ENCODE results near the gene ZMAT5. TPM values are rescaled to one million over a fixed set of nuclear protein-coding genes. Genes with fewer than 3 reads are reported as not detected.

ZMAT5 gene
- total and polyA plus RNA-seq, 10 of the 15 experiments (the other 5 are each of a cell fraction or from before 2014, with no cell fraction given): 2.3 to 43.0 (median 21.9) TPM

DNA sequence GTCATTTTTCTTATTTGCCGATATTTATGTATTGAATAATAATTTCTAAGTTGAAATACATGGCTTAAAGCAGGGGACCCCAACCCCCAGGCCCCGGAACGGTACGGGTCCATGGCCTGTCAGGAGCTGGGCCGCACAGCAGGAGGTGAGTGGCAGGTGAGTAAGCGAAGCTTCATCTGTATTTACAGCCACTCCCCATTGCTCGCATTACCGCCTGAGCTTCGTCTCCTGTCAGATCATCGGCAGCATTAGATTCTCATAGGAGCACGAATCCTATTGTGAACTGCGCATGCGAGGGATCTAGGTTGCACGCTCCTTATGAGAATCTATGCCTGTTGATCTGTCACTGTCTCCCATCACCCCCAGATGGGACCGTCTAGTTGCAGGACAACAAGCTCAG lies 4.5 kb downstream of the ZMAT5 start (continued):
- no peak for TF ChIP-seq CEBPB (IDR thresholded peaks at IDR 0.05; ENCODE audit: borderline replicate concordance in 1 of 2, low read depth in 2 of 2, low read length in 2 of 2)
- TF ChIP-seq SRF (IDR thresholded peaks at IDR 0.05; ENCODE audit: low read depth in 2 of 2, low read length in 2 of 2): no peak
- TF ChIP-seq CREM (IDR thresholded peaks at IDR 0.05; ENCODE audit: low read depth): no peak
- no peak for TF ChIP-seq RFX5 (IDR thresholded peaks at IDR 0.05; ENCODE audit: low read depth, low read length)
- TF ChIP-seq PML (IDR thresholded peaks at IDR 0.05; ENCODE audit: low read length): no peak
- TF ChIP-seq, protein P1, sequence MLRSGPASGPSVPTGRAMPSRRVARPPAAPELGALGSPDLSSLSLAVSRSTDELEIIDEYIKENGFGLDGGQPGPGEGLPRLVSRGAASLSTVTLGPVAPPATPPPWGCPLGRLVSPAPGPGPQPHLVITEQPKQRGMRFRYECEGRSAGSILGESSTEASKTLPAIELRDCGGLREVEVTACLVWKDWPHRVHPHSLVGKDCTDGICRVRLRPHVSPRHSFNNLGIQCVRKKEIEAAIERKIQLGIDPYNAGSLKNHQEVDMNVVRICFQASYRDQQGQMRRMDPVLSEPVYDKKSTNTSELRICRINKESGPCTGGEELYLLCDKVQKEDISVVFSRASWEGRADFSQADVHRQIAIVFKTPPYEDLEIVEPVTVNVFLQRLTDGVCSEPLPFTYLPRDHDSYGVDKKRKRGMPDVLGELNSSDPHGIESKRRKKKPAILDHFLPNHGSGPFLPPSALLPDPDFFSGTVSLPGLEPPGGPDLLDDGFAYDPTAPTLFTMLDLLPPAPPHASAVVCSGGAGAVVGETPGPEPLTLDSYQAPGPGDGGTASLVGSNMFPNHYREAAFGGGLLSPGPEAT (IDR thresholded peaks at IDR 0.05; ENCODE audit: low read depth): no peak
- TF ChIP-seq PAX8 (IDR thresholded peaks at IDR 0.05): no peak

DNA sequence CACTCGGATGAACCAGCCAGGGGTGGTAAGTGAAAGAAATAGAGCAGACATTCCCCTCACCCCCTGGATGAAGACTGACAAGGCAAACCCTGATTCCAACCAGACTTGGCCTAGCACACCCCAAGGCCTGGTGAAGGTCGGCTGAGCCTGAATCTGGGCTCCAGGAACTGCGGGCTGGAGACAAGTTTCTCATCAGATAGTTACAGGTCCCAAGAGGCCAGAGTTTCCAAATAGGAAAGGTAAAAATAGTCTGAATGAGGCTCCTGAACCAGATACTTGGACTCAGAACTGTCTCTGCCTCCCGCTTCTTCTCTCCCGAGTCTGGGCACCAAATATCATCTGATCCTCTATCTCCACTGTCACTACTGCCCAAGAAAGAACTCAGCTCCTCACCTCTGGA lies 7.8 kb downstream of the ZMAT5 start:
- Histone ChIP-seq H3K4me2 (ENCODE audit: control insufficient read depth, insufficient read depth) (no peak overlapping the region), H3K9ac (ENCODE audit: control insufficient read depth, insufficient read depth, low read length) (no peak overlapping the region), H3K4me1 (ENCODE audit: control insufficient read depth, insufficient read depth, low read length) (no peaks in the 10 kb centered on the region), H3K36me3 (ENCODE audit: control insufficient read depth in 2 of 2, insufficient read depth in 2 of 2, low read length in 1 of 2) (no peaks in the 10 kb centered on the region), H3K27ac (ENCODE audit: control insufficient read depth, insufficient read depth) (no peak overlapping the region), H3K9me3 (replicated peaks; ENCODE audit: control insufficient read depth, insufficient read depth, low read length) (no peaks in the 10 kb centered on the region), H4K20me1 (ENCODE audit: control insufficient read depth, insufficient read depth) (no peaks in the 10 kb centered on the region), H3K27me3 (replicated peaks in 1 of 2; ENCODE audit: control insufficient read depth in 2 of 2, insufficient read depth in 2 of 2, low read length in 1 of 2) (no peaks in the 10 kb centered on the region), H3K79me2 (ENCODE audit: control insufficient read depth, insufficient read depth, low read length) (no peaks in the 10 kb centered on the region), H3K4me3 (no peak overlapping the region), H2AFZ (ENCODE audit: control insufficient read depth, low read depth, low read length) (no peak overlapping the region)
- CTCF ChIA-PET: no interaction called here
- ATAC-seq (no peak), DNase-seq (ENCODE audit: low read depth, low spot score) (no peak), FAIRE-seq (no peak)
- POLR2A ChIA-PET: interaction anchor here (0.7 kb wide), 1 partner anchor 237 kb away, joined by 3 read pairs; no protein-coding TSS in a partner anchor
- RAD21 ChIA-PET (ENCODE audit: unreplicated experiment): no interaction called here
- intact Hi-C loops (cut with micrococcal nuclease; ENCODE audit: unreplicated experiment): no loop called here
- no TSS peak for BruUV-seq (replicated peaks)
- 81% methylated on average over 5 of the region's 5 CpGs for WGBS (ENCODE audit: insufficient coverage, insufficient replicate concordance, low lambda C conversion rate, missing lambda C conversion rate)
- SMC1A ChIA-PET (ENCODE audit: uncharacterized antibody, unreplicated experiment): no interaction called here
- in situ Hi-C loops (cut with MboI): no loop called here
- TF ChIP-seq, protein P2, sequence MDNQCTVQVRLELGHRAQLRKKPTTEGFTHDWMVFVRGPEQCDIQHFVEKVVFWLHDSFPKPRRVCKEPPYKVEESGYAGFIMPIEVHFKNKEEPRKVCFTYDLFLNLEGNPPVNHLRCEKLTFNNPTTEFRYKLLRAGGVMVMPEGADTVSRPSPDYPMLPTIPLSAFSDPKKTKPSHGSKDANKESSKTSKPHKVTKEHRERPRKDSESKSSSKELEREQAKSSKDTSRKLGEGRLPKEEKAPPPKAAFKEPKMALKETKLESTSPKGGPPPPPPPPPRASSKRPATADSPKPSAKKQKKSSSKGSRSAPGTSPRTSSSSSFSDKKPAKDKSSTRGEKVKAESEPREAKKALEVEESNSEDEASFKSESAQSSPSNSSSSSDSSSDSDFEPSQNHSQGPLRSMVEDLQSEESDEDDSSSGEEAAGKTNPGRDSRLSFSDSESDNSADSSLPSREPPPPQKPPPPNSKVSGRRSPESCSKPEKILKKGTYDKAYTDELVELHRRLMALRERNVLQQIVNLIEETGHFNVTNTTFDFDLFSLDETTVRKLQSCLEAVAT (IDR thresholded peaks at IDR 0.05): no peak
- TF ChIP-seq CBFB (IDR thresholded peaks at IDR 0.05; ENCODE audit: low read depth) (no peak), TARDBP (IDR thresholded peaks at IDR 0.05; ENCODE audit: borderline replicate concordance) (no peak), GABPA (IDR thresholded peaks at IDR 0.05; ENCODE audit: low read depth) (no peak), MTA3 (IDR thresholded peaks at IDR 0.05; ENCODE audit: borderline replicate concordance, low read length) (no peak), NFYA (IDR thresholded peaks at IDR 0.05; ENCODE audit: borderline replicate concordance, low read depth, low read length) (no peak), CHD2 (IDR thresholded peaks at IDR 0.05; ENCODE audit: borderline replicate concordance, low read depth, low read length) (no peak), KLF5 (IDR thresholded peaks at IDR 0.05; ENCODE audit: partially characterized antibody) (no peak), MEF2B (IDR thresholded peaks at IDR 0.05; ENCODE audit: partially characterized antibody, poor library complexity, severe bottlenecking) (no peak), TCF3 (IDR thresholded peaks at IDR 0.05; ENCODE audit: borderline replicate concordance, insufficient read depth, low read depth, low read length) (no peak), ETV6 (conservative IDR thresholded peaks at IDR 0.05 in 1 of 2, IDR thresholded peaks at IDR 0.05 in 1 of 2; ENCODE audit: borderline replicate concordance in 1 of 2, low read depth in 1 of 2) (no peak)
- TF ChIP-seq, protein P3, sequence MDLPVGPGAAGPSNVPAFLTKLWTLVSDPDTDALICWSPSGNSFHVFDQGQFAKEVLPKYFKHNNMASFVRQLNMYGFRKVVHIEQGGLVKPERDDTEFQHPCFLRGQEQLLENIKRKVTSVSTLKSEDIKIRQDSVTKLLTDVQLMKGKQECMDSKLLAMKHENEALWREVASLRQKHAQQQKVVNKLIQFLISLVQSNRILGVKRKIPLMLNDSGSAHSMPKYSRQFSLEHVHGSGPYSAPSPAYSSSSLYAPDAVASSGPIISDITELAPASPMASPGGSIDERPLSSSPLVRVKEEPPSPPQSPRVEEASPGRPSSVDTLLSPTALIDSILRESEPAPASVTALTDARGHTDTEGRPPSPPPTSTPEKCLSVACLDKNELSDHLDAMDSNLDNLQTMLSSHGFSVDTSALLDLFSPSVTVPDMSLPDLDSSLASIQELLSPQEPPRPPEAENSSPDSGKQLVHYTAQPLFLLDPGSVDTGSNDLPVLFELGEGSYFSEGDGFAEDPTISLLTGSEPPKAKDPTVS (IDR thresholded peaks at IDR 0.05; ENCODE audit: low read depth, low read length): no peak
- TF ChIP-seq, protein P4, sequence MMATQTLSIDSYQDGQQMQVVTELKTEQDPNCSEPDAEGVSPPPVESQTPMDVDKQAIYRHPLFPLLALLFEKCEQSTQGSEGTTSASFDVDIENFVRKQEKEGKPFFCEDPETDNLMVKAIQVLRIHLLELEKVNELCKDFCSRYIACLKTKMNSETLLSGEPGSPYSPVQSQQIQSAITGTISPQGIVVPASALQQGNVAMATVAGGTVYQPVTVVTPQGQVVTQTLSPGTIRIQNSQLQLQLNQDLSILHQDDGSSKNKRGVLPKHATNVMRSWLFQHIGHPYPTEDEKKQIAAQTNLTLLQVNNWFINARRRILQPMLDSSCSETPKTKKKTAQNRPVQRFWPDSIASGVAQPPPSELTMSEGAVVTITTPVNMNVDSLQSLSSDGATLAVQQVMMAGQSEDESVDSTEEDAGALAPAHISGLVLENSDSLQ (IDR thresholded peaks at IDR 0.05): no peak

Data from GM12878 (cell line).